ENCODE results near the gene PHETA1.
"Not testable (repeated sequence)": the region's sequence is repeated elsewhere in the genome, so short reads cannot be mapped to it uniquely, and the experiment has no call there.

The PHETA1 gene

DNA sequence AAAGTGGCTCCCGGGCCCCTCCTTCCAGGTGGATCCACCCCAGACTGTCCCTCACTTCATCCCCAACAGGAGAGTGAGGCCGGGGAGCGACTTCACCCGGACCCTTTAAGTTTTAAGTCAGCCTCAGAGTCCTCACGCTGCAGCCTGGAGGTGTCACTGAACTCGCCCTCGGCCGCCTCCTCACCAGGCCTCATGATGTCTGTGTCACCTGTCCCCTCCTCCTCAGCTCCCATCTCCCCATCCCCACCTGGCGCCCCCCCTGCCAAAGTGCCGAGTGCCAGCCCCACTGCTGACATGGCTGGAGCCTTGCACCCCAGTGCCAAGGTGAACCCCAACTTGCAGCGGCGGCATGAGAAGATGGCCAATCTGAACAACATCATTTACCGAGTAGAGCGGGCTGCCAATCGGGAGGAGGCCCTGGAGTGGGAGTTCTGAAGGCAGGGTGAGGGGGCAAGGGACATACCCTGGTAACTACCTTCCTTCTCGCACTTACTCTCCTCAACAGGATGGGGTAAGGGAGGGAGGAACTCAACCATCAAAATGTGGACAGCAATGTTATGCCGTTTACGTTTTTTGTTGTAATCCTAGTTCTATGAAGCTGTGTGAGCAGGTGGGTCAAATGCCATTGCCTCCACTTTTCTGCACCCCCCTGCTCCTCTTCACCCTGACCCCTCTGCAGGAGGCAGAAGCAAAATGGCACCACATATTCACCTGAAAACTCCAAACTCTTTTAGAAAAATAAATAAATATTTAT, 20.8 kb downstream of the PHETA1 start:
- no peak for DNase-seq

DNA sequence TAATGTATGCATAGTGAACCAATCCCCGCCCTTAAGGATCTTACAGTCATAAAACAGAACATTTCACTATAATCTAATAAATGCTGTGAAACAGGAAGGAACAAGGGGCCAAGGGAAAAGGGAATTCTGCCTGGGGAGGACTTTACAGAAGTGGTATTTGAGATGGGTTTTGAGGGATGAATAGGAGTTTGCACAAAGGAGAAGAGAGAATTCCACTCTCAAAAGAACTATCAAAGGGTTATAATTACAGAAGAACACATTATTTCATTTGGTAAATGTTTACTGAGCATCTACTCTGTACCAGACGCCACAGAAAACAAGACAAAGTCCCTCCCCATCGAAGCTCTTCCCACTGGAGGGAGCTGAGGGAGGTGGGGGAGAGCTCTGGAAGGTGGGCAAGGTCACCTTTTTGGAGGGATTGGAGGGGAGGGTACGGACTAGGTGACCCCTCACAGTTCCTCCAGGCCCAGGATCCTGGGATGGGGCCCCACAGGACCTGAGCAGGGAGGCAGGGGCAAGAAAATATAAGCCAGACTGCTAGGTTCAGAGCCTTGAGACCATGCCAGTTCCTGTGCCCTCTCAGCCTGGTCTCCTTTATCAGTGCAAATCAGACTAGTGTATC, 24.5 kb downstream of the PHETA1 start:
- DNase-seq = no peak

DNA sequence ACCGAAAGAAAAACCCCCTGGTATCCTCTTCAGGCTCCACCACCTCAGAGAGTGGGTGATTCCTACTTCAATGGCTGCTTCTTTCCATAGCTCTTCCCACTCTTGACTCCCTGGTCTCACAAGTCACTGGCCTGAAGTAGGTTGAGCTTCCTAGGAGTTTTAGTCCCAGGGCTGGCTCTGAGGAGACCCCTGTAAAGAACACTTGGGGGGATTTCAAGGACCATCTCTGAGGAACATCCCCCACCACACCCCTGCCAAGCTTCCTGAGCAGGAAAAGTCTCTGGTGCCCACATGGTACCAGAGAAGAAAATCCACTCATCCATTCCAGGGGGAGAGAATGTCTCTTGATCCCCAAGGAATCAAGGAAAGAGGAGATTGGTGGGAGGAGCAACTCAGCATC, 25.7 kb downstream of the PHETA1 start:
- no peak for DNase-seq

DNA sequence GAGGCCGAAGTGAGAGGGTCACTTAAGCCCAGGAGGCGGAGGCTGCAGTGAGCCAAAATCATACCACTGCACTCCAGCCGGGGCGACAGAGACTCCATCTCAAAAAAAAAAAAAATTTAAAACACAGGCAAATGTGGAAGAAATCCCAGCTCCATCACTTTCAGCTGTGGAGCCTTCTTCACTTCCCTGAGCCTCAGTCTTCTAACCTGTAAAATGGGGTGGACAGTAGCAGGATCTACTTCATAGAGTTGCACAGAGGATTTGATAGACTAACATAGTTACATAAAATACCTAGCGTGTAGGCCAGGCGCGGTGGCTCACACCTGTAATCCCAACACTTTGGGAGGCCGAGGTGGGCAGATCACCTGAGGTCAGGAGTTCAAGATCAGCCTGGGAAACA, 26.5 kb downstream of the PHETA1 start:
- DNase-seq = no peak

DNA sequence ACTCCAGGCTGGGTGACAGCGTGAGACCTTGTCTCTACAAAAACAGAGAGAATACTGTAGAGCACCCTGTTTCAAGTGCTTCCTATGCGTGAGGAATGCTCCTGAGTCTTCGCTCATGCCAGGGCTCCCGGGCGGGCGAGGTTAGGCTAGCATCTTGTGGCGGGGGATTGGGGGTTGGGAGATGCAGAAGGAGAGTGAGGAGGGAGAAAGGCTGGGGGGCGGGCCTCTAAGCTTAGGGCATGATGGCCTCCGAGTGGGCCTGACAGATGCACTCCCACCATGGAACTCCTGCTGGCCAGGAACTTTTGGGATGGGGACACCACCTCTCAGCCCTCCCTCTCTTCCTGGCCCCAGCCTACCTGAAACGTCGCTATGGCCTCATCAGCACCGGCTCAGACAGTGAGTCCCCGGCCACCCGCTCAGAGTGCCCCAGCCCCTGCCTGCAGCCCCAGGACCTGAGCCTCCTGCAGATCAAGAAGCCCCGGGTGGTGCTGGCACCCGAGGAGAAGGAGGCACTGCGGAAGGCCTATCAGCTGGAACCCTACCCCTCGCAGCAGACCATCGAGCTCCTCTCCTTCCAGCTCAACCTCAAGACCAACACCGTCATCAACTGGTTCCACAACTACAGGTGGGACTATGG, 27.3 kb downstream of the PHETA1 start:
- no peak for DNase-seq

DNA sequence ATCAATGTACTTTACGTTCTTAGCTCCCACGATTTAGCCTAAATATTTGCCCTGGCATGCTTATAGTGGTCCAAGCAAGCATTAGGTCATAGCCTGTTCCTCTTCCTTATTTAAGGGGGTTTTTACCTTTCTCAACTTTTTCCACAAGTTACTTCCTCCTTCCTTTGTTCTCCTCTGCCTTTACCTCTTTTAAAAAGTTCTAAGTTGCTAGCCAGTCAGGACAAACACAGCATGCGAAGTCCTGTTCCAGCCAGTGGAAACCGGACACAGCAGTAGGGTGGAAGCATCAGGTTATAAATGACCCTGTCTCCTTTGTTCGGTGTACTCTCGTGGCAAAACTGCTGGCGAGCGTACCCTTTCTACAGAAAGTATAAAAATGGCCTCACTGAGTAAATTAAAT, 28.2 kb downstream of the PHETA1 start:
- not testable (repeated sequence) for DNase-seq

DNA sequence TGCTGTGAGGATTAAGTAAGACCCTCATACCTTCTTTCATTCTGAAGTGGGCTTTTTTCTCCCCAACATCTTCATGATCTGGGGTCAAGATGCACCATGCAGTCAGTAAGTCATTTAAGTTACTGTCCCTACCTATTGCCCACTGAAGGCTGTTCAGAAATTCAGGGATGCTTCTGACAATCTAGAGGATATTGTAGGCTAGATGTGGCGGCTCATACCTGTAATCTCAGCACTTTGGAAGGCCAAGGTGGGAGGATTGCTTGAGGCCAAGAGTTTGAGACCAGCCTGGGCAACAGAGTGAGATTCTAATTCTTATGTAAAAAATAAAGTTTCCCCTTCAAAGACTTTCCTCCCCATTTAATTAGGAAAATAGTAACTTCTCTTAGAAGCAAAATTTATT, 28.7 kb downstream of the PHETA1 start:
- no peak for DNase-seq

DNA sequence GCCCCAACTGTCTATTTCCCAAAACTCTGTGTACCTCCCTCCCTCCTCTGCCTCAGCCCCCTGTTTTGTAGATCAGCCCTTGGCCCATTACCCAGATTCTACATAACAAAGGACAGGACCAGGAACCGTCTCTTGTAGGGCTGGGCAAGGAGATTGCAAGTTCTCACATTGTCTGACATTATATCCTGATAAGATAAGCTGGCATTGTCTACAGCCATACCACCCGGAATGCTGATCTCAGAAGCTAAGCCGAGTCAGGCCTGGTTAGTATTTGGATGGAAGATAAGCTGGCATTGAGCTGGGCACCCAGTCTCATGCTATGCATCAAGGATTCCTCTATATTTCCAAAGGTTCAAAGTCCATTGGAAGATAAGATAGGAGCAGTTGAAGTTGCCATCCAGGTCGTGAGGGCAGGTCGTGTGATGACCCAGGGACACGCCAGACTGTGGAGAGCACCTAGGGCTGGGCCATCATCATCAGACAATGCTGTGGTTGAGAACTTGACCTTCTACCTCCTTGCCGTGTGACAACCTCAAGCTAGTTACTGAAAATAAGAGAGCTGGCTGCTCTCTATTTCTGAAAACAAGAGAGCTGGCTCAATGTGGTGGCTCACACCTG, 29.5 kb downstream of the PHETA1 start:
- DNase-seq = no peak

DNA sequence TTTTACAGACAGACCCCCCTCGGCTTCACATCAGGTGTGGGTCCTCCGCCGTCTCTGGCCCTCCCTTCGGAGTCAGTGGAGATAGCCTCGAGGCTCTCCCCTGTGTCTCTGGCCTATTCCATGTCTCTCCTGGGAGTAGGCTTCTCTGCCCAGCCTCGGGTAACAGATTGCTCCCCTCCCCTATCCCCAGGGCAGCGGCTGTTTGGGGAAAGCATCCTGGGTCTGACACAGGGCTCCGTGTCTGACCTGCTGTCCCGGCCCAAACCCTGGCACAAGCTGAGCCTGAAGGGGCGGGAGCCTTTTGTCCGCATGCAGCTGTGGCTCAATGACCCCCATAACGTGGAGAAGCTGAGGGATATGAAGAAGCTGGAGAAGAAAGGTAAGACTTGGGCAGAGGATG, 30.8 kb downstream of the PHETA1 start:
- DNase-seq = no peak

DNA sequence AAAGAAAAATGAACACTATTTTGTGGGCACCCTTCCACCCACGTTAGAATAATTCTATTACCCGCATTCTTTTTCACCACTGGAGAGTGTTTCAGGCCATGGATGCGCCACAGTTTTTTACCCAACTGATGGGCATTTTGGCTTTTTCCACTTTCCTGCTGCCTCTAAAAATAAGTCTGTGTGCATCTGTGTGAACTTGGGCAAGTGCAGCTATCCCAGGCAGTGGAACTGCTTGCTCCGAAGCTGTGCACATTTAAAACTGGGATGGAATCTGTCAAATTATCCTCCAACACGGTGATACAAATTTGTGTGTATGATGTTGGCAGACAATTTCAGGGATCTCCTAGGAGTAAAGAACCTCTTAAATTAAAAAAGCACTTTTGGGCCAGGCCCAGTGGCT, 31.5 kb downstream of the PHETA1 start:
- DNase-seq = no peak

DNA sequence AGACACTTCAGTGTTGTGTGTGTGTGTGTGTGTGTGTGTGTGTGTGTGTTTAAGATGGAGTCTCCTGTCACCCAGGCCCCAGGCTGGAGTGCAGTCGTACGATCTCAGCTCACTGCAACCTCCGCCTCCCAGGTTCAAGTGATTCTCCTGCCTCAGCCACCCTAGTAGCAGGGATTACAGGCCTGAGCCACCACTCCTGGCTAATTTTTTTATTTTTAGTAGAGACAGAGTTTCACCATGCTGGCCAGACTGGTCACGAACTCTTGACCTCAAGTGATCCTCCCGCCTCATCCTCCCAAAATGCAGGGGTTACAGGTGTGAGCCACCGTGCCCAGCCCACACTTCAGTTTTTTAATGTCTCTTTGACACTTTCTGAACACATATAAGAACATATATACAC, 32.5 kb downstream of the PHETA1 start:
- DNase-seq = not testable (repeated sequence)

DNA sequence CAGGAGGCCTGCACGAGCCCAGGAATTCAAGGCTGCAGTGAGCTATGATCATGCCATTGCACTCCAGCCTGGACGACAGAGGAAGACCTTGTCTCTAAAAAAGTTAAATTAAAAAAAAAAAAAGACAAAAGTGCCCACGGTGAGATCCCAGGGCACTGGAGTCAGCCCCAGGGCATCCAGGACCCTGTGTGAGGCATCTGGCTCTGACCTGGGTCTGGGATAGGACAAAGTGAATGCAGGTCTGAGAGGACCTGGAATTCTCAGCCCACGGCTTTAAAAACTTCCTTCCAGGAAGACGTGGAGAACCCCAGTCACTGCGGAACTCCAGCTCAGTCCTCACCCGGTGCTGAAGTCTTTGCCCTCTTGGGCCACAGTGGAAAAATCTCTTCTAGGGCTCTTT, 33.1 kb downstream of the PHETA1 start:
- no peak for DNase-seq

DNA sequence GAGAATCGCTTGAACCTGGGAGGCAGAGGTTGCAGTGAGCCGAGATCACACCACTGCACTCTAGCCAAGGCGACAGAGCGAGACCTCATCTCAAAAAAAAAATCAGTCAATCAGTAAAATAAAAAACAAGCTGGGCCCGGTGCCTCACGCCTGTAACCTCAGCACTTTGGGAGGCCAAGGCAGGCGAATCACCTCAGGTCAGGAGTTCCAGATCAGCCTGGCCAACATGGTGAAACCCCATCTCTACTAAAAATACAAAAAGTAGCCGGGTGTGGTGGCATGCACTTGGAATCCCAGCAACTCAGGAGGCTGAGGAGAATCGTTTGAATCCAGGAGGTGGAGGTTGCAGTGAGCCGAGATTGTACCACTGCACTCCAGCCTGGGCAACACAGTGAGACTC, 33.6 kb downstream of the PHETA1 start:
- not testable (repeated sequence) for DNase-seq

DNA sequence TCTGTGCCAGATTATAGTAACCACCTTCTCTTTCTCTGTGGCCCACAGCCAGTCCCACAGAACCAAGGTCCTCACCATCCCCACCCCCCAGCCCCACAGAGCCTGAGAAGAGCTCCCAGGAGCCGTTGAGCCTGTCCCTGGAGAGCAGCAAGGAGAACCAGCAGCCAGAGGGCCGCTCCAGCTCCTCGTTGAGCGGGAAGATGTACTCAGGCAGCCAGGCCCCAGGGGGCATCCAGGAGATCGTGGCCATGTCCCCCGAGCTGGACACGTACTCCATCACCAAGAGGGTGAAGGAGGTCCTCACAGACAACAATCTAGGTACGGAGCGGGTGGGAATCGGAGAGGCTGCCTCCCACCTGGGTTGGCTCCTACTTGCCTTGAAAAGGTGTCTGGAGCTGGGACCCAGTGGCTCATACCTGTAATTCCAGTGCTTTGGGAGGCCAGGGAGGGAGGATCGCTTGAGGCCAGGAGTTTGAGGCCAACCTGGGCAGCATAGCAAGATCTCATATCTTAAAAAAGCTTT, 34.4 kb downstream of the PHETA1 start:
- DNase-seq = no peak

DNA sequence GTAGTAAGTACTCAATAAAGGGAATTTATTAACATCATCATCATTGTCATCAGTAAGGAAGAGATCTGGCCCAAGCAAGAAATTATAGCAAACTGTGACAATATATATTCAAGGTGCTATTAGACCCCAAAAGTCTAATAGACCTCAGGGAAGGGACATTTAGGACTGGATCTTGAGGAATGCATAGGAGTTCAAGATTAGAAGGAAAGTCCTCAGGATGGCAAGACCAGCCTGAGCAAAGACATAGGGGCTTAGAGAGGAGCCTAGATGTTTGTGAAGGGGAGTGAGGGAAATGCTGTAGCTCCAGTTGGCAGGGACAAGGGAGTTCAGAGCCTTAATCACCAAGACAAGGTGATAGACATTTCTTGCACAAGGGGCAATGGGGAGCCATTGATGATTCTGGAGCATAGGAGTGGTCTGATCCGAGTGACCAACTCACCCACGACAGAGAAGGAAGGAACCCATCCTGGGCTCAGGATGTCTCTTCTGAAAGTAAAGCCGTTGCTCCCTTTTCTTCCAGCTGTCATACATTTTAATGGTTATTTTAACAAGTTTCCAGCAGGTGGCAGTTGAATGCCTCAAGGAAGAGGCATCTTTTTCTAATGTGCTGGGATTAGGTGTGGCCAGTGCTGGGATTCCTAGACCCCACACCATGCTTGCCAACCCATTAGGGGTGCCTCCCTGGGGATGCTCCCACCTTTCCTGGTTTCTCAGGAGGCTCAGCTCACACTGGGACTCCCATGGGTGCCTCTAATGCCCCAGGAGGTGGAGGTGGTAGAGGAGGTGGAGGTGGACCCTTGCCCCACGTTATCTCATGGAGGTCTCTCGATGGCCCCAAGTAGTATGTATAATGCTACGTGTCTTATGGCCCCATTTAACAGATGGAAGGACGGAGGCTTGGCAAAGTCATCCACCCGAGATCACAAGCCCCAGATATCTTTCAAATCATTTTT, 37.8 kb downstream of the PHETA1 start:
- DNase-seq = peak; percentile 24

DNA sequence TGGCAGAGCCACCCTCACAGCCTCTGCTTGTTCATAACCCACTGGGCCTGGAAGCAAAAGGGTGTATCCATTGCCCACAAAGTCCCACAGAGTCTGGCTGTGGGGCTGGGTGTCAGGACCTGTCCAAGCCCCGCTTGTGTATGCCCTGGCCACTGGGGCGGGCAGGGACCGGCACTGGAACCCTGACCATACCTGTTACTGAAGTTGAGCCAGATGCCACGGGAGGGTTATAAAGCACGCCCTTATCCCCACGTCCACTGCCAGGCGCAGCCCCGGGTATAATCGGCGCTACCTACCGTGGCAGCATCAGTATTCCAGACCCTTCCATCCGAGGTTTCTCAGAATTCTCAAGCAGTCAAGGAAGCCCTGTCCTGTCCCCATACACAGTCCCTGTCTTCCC, 40.8 kb downstream of the PHETA1 start:
- no peak for DNase-seq

DNA sequence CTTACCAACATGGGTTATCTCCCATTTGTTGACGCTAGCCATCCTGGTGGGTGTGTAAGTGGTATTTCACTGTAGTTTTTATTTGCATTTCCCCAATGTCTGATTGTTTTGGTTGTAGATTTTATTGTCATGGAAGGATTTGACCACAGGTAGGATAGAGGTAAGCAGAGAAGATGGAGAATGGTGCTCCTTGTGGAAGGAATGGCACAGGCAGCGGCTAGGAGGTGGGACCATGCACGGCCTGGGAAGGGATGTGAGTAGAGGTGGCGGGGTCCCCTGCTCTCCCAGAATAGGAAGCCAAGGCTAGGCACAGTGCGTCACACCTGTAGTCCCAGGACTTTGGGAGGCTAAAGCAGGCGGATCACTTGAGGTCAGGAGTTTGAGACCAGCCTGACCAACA, 41.4 kb downstream of the PHETA1 start:
- DNase-seq = no peak

DNA sequence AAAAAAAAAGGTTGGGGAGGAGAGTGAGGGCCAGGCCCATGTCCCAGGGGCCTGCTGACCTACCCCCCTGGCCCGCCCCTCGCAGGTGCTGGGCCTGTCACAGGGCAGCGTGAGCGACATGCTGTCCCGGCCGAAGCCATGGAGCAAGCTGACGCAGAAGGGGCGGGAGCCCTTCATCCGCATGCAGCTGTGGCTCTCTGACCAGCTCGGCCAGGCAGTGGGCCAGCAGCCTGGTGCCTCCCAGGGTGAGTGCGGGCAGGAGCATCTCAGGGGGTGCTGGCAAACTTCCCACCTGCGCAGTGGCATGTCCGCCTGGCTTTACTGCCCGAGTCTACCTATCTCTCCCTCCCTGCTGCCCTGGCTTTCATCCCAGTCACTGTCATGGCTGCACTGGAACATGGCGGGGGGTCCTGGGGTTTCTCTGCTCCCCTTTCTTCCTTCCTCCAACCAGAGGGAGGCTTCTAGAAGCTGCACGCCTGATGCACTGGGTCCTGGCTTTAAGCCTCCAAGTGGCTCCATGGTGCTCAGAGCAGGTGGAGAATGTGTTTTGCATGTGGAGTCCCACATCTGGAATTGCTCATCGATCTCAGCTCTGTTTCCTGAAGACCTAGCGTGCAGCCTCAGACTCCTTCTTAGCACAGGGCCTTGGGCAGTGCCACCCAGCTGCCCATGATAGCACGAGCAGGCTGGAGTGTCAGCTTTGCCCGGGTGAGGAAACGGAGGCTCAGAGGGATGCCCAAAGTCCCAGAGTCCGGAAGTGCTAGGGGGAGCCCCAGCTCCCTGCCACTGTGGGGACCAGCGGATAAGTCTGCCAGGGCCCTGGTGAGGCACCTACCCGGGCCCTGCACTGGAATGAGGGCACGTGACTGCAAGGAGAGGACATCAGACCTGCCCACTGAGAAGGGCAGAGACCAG, 46.3 kb downstream of the PHETA1 start:
- DNase-seq = no peak

DNA sequence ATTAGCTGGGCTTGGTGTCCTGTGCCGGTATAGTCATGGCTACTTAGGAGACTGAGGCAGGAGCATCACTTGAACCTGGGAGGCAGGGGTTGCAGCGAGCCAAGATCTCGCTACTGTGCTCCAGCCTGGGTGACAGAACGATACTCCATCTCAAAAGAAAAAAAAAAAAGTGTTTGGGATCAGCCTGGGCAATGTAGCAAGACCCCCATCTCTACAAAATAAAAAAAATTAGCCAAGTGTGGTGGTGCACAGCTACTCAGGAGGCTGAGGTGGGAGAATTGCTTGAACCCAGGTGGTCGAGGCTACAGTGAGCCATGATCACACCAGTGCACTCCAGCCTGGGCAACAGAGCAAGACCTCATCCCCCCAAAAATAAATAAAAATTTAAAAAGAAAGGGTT, 47.6 kb downstream of the PHETA1 start:
- no peak for DNase-seq

DNA sequence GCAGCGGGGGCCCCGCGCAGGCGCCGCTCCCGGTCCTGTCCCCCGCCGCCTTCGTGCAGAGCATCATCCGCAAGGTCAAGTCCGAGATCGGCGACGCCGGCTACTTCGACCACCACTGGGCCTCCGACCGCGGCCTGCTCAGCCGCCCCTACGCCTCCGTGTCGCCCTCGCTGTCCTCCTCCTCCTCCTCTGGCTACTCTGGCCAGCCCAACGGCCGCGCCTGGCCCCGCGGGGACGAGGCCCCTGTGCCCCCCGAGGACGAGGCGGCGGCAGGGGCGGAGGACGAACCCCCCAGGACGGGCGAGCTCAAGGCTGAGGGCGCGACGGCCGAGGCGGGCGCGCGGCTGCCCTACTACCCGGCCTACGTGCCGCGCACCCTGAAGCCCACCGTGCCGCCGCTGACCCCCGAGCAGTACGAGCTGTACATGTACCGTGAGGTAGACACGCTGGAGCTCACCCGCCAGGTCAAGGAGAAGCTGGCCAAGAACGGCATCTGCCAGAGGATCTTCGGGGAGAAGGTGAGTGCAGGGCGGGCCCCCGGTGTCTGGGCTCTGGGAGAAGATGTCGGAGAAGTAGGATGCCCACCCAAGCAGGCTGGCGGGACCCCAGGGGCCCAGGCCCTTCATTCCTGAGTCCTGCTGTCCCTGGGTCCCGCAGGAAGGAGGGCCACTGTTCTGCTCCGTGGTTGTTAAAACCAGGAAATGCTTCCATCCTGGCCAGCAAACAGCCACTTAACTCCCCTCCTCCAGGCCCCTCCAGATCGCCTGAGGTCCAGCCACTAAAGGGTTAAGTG, 48.4 kb downstream of the PHETA1 start:
- DNase-seq = no peak
